HG03571 (cell line): ENCODE data around the gene MEGF9.

Experiments used
- ATAC-seq: cut with Tn5 transposase; IDR thresholded peaks from one replicate; pipeline ENCODE4 v1.9.1; 2021; ENCODE audit not compliant: unreplicated experiment

MEGF9 gene

GRCh38 chr9:120628207-120628924 is 85.9 kb downstream of the MEGF9 start:
- ATAC-seq: no peak

GRCh38 chr9:120627073-120627472 is 87.2 kb downstream of the MEGF9 start:
- ATAC-seq: no peak

GRCh38 chr9:120626512-120626911 is 87.8 kb downstream of the MEGF9 start:
- ATAC-seq: no peak

- ATAC-seq: no peak
Measured at GRCh38 chr9:120625222-120625621, 89.0 kb downstream of the MEGF9 start.

- ATAC-seq: no peak
Measured at GRCh38 chr9:120622790-120623189, 91.5 kb downstream of the MEGF9 start.

- ATAC-seq: no peak
Measured at GRCh38 chr9:120621941-120622340, 92.3 kb downstream of the MEGF9 start.

- no peak for ATAC-seq
Measured at GRCh38 chr9:120619751-120620655, 94.3 kb downstream of the MEGF9 start.

- ATAC-seq: no peak
Measured at GRCh38 chr9:120616966-120617935, 97.0 kb downstream of the MEGF9 start.

- ATAC-seq: no peak
Measured at GRCh38 chr9:120612218-120612617, 102.1 kb downstream of the MEGF9 start.

GRCh38 chr9:120611690-120612068 is 102.6 kb downstream of the MEGF9 start:
- ATAC-seq: no peak

GRCh38 chr9:120610975-120611689 is 103.1 kb downstream of the MEGF9 start:
- no peak for ATAC-seq

GRCh38 chr9:120609636-120610035 is 104.6 kb downstream of the MEGF9 start:
- ATAC-seq: no peak

- ATAC-seq: no peak
Measured at GRCh38 chr9:120608421-120608820, 105.8 kb downstream of the MEGF9 start.

GRCh38 chr9:120603591-120603990 is 110.7 kb downstream of the MEGF9 start:
- ATAC-seq: no peak

GRCh38 chr9:120603010-120603409 is 111.3 kb downstream of the MEGF9 start:
- no peak for ATAC-seq

- ATAC-seq: no peak
Measured at GRCh38 chr9:120593955-120594277, 120.4 kb downstream of the MEGF9 start.

GRCh38 chr9:120593250-120593954 is 120.9 kb downstream of the MEGF9 start:
- ATAC-seq: no peak

- ATAC-seq: no peak
Measured at GRCh38 chr9:120592210-120592609, 122.1 kb downstream of the MEGF9 start.

- ATAC-seq: no peak
Measured at GRCh38 chr9:120587328-120587727, 126.9 kb downstream of the MEGF9 start.

- no peak for ATAC-seq
Measured at GRCh38 chr9:120583958-120584369, 130.3 kb downstream of the MEGF9 start.
